ENCODE measurements around the gene CNNM2. TPM values are rescaled to one million over a fixed set of nuclear protein-coding genes. Genes with fewer than 3 reads are reported as not detected.

Gene CNNM2
- total and polyA plus RNA-seq, 8 donors = 2.0 to 8.9 (median 5.9) TPM

DNA sequence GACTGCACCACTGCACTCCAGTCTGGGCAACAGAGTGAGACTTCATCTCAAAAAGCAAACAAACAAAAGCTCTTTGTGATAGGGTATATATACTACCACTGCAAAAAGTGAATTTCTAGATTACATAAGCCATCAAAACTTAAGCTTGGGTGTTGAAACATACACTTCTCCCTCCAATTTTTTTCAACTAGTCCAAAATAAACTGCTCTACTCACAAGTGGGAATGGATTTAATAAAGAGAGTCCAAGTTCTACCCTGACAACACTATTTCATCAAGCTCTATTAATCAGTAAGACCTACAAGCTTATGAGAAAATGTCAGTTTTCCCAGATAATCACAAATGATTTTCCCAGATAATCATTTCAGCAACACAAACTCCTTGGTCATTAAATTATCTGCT lies 192.3 kb downstream of the CNNM2 start:
- Histone ChIP-seq H3K4me3 (no peak overlapping the region), H3K27ac (no peak overlapping the region), H3K36me3 (peaks cover 0 to 4% (median 0%) of the 10 kb centered on the region in 3 donors), H3K9me3 (no peaks in the 10 kb centered on the region), H3K27me3 (no peaks in the 10 kb centered on the region), H3K4me1 (peaks cover 6 to 12% (median 8%) of the 10 kb centered on the region in 3 donors)
- TF ChIP-seq, protein P1, sequence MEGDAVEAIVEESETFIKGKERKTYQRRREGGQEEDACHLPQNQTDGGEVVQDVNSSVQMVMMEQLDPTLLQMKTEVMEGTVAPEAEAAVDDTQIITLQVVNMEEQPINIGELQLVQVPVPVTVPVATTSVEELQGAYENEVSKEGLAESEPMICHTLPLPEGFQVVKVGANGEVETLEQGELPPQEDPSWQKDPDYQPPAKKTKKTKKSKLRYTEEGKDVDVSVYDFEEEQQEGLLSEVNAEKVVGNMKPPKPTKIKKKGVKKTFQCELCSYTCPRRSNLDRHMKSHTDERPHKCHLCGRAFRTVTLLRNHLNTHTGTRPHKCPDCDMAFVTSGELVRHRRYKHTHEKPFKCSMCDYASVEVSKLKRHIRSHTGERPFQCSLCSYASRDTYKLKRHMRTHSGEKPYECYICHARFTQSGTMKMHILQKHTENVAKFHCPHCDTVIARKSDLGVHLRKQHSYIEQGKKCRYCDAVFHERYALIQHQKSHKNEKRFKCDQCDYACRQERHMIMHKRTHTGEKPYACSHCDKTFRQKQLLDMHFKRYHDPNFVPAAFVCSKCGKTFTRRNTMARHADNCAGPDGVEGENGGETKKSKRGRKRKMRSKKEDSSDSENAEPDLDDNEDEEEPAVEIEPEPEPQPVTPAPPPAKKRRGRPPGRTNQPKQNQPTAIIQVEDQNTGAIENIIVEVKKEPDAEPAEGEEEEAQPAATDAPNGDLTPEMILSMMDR (IDR thresholded peaks at IDR 0.05) = no peak
- no peak for FAIRE-seq
- no peak for DNase-seq
- ATAC-seq = no peak
- intact Hi-C loops (cut with DNase I) = no loop called here

DNA sequence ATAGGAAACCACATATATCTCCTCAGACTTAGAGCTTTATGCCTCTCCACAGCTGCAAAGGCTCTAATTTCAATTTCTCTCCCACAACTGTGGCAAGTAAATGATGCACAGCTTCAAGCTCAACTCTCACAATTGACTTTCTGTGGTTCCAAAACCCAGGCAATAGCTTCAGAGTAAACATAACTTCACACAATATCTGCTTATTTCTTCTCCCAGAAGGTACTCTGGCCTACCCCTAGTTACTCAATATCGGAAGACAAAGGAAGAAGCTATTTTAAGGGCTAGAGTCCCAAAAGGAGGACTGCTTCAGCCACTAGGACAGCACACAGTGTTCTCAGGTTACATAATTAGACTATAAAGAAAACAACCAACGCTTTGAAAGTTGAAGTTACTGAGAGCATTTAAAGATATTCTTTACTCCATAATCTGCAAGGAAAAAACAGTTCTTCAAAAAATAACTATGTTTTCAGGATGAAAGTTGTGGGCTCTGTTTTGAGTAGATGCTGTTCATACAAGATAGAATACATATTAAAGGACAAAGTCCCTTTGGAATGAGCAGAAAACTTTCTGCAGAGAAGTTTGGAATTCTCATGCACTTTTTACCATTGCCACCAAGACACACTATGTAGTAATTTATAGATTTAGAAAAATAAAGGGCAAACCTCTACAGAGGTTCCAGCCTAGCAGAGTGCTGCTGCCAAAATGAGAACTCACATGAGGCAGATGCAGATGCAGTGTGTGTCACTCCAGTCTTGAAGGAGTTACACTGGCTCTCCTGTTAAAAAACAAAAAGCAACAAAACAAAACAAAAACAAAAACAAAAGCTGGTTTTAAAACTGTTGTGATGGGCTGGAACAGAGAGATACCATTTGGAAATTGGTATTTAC lies 193.2 kb downstream of the CNNM2 start:
- 26 to 36% methylated on average over 2 of the region's 2 CpGs for WGBS, 2 donors
- Histone ChIP-seq H3K27ac (no peak overlapping the region), H3K36me3 (peaks cover 0 to 4% (median 0%) of the 10 kb centered on the region in 3 donors), H3K9me3 (no peaks in the 10 kb centered on the region), H3K4me1 (peaks cover 6 to 12% (median 8%) of the 10 kb centered on the region in 3 donors), H3K4me3 (no peak overlapping the region), H3K27me3 (no peaks in the 10 kb centered on the region)
- FAIRE-seq (no peak), ATAC-seq (peak in 2 of 4 donors; percentile 52 to 58), DNase-seq (no peak)
- TF ChIP-seq, protein P1 (IDR thresholded peaks at IDR 0.05) = no peak
- intact Hi-C loops (cut with DNase I) = no loop called here

DNA sequence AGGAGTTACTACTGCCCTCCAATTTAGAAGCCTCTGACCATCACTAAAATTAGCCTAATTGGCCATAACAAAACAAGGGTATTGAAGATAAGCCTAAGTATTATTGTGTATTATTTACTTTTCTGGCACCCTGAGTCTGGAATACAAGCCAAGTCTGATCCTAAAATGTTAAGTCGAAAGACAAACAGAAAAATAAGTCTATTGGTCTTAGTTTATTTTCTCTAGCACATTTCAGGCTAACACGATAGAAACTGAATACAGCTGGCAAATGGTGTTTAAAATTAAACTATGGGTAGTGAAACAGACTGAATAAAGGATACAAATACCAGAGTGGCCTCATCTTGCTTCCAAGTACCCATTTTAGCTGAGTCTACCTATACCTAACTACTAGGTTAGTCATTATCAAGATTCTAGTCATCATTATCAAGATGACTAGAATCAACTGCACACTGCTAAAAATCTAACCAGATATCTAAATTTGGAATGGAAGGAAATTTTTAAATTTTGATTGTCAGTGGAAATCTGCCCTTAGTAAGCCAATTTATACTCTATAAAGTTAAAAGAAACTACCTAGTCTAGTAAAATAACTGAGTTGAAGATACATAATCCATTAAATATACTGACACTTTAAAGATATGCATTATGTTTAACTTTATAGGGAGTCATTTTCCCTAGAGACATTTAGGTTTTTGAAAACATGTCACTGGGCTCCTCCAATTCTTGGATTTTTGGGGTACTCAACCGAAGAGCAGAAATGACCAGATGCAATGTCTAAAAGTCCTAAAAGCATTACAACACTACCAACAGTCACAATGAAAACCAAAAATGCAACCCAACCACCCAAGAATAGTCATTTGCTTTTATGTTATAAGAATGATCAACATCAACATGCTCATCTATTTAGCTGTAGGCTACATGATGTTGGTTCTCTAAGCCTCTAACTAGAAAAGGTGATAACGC lies 194.1 kb downstream of the CNNM2 start:
- intact Hi-C loops (cut with DNase I) = no loop called here
- no peaks in the 10 kb centered on the region for H3K36me3 ChIP-seq
- no peaks in the 10 kb centered on the region for H3K27me3 ChIP-seq
- H3K4me3 ChIP-seq = no peak overlapping the region
- H3K27ac ChIP-seq = no peak overlapping the region
- DNase-seq = no peak
- no peak for ATAC-seq
- 63 to 66% methylated on average over 4 of the region's 4 CpGs for WGBS, 2 donors
- H3K4me1 ChIP-seq = peaks cover 6 to 12% (median 8%) of the 10 kb centered on the region in 3 donors
- TF ChIP-seq, protein P1 (IDR thresholded peaks at IDR 0.05) = no peak
- no peaks in the 10 kb centered on the region for H3K9me3 ChIP-seq
- no peak for FAIRE-seq

DNA sequence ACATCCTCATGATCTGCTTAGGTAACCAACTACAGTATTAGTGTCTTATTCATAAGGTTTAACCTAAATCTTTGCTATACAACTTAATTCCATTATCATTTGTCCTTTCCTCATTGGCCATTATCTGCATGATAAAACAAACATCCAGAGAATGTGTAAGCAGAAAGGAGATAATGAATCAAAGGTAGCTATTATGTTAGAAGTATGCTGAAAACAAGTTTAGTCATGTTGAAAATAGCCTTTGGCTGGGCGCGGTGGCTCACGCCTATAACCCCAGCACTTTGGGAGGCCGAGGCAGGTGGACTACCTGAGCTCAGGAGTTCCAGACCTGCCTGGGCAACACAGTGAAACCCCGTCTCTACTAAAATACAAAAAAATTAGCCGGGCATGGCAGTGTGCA lies 196.8 kb downstream of the CNNM2 start:
- Histone ChIP-seq H3K36me3 (no peaks in the 10 kb centered on the region), H3K27ac (no peak overlapping the region), H3K27me3 (no peaks in the 10 kb centered on the region), H3K9me3 (no peaks in the 10 kb centered on the region), H3K4me3 (no peak overlapping the region), H3K4me1 (peaks cover 6 to 12% (median 8%) of the 10 kb centered on the region in 3 donors)
- ATAC-seq (peak in 1 of 4 donors; percentile 12), FAIRE-seq (no peak), DNase-seq (no peak)
- TF ChIP-seq, protein P1 (IDR thresholded peaks at IDR 0.05) = no peak
- intact Hi-C loops (cut with DNase I) = no loop called here
- WGBS, 2 donors = 91 to 92% methylated on average over 6 of the region's 6 CpGs

Data from pancreas (tissue), 10 donors.